ENCODE measurements around the gene CD300LB. TPM values are rescaled to one million over a fixed set of nuclear protein-coding genes. Genes with fewer than 3 reads are reported as not detected.

Gene CD300LB
- total and polyA plus RNA-seq, 7 donors: 0.33 to 1.1 (median 0.51) TPM; not detected in 1

DNA sequence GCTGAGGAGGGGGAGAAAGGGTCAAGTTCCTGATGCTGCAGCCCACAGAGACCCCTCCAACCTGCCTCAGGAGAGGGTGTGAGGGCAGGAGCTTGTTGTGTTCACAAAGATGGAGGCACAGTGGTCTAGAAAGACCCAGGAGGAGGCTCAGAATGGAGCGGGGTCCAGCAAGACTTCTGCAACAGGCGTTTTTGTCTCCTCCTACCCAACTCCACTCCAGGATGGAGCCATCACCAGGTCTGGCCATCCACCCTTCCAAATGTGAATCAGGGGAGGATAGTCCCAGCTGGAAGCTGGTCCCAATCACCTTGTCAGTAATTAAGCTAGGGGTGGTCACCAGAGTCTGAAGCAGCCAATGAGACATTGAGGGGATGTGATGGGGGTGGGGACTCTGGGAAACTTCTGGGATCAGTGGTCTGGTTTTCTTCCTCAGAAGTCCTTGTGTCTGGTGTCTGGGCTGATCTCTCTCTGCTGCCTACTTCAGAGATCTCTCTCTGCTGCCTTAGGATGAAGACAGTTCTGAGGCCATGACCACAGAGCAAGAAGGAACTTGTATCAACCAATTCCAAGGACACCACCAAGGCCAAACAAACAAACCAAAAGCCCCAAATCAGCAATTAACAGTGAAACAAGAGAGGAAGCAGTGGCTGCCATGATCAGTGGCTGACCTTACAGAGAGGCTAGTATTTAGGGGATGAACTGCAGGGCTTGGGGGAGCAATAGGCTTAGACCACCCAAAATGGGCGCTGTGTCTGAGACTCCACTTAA, 14.5 kb downstream of the CD300LB start:
- peaks cover 0 to 9% (median 0%) of the 10 kb centered on the region in 3 donors for H3K27me3 ChIP-seq
- H3K36me3 ChIP-seq: no peaks in the 10 kb centered on the region
- no peaks in the 10 kb centered on the region for H3K9me3 ChIP-seq
- 87 to 95% methylated on average over 3 of the region's 3 CpGs for WGBS, 2 donors
- H3K4me1 ChIP-seq: no peaks in the 10 kb centered on the region
- intact Hi-C loops (cut with DNase I): no loop called here
- H3K4me3 ChIP-seq: no peak overlapping the region
- H3K27ac ChIP-seq: no peak overlapping the region
- no peak for TF ChIP-seq POLR2AphosphoS5 (IDR thresholded peaks at IDR 0.05)
- TF ChIP-seq POLR2A (IDR thresholded peaks at IDR 0.05): no peak
- no peak for TF ChIP-seq CTCF (IDR thresholded peaks at IDR 0.05)
- no peak for TF ChIP-seq EP300 (IDR thresholded peaks at IDR 0.05)
- DNase-seq: no peak

- TF ChIP-seq EP300 (IDR thresholded peaks at IDR 0.05) (no peak), CTCF (IDR thresholded peaks at IDR 0.05) (no peak), POLR2AphosphoS5 (IDR thresholded peaks at IDR 0.05) (no peak), POLR2A (IDR thresholded peaks at IDR 0.05) (no peak)
- H3K27ac ChIP-seq: no peak overlapping the region
- WGBS, 2 donors: 64 to 79% methylated on average over 4 of the region's 4 CpGs
- intact Hi-C loops (cut with DNase I): no loop called here
- DNase-seq: no peak
- no peaks in the 10 kb centered on the region for H3K4me1 ChIP-seq
- H3K27me3 ChIP-seq: peaks cover 0 to 9% (median 0%) of the 10 kb centered on the region in 3 donors
- H3K36me3 ChIP-seq: no peaks in the 10 kb centered on the region
- H3K9me3 ChIP-seq: no peaks in the 10 kb centered on the region
- no peak overlapping the region for H3K4me3 ChIP-seq
Observed at GRCh38 chr17:74515941-74516340, 15.3 kb downstream of the CD300LB start.

- H3K4me1 ChIP-seq: no peaks in the 10 kb centered on the region
- DNase-seq: peak; percentile 34
- H3K36me3 ChIP-seq: no peaks in the 10 kb centered on the region
- peak in 1 of 4 donors; percentile 41 for TF ChIP-seq POLR2AphosphoS5 (IDR thresholded peaks at IDR 0.05)
- TF ChIP-seq EP300 (IDR thresholded peaks at IDR 0.05): no peak
- intact Hi-C loops (cut with DNase I): no loop called here
- no peak overlapping the region for H3K4me3 ChIP-seq
- H3K9me3 ChIP-seq: no peaks in the 10 kb centered on the region
- no peak overlapping the region for H3K27ac ChIP-seq
- 91 to 93% methylated on average over 10 of the region's 10 CpGs for WGBS, 2 donors
- H3K27me3 ChIP-seq: peaks cover 0 to 9% (median 0%) of the 10 kb centered on the region in 3 donors
Observed at GRCh38 chr17:74514632-74515334, 16.5 kb downstream of the CD300LB start.

DNA sequence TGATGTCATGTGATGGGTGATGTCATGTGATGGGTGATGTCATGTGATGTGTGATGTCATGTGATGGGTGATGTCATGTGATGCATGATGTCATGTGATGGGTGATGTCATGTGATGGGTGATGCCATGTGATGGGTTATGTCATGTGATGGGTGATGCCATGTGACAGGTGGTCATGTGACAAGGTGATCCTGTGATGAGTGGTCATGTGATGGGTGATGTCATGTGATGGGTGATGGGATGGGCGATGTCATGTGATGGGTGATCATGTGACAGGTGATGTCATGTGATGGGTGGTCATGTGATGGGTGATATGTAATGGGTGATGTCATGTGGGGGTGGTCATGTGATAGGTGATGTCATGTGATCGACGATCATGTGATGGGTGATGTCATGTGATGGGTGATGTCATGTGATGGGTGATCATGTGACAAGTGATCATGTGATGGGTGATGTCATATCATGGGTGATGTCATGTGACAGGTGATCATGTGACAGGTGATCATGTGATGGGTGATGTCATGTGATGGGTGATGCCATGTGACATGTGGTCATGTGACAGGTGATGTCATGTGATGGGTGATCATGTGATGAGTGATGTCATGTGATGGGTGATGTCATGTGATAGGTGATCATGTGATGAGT, 17.2 kb downstream of the CD300LB start:
- H3K4me3 ChIP-seq: no peak overlapping the region
- no peaks in the 10 kb centered on the region for H3K9me3 ChIP-seq
- DNase-seq: no peak
- H3K36me3 ChIP-seq: no peaks in the 10 kb centered on the region
- no peak overlapping the region for H3K27ac ChIP-seq
- TF ChIP-seq POLR2A (IDR thresholded peaks at IDR 0.05) (no peak), CTCF (IDR thresholded peaks at IDR 0.05) (no peak)
- WGBS, 2 donors: 10 to 81% methylated on average over 3 of the region's 3 CpGs
- intact Hi-C loops (cut with DNase I): no loop called here
- H3K4me1 ChIP-seq: no peaks in the 10 kb centered on the region
- H3K27me3 ChIP-seq: peaks cover 0 to 9% (median 0%) of the 10 kb centered on the region in 3 donors

DNA sequence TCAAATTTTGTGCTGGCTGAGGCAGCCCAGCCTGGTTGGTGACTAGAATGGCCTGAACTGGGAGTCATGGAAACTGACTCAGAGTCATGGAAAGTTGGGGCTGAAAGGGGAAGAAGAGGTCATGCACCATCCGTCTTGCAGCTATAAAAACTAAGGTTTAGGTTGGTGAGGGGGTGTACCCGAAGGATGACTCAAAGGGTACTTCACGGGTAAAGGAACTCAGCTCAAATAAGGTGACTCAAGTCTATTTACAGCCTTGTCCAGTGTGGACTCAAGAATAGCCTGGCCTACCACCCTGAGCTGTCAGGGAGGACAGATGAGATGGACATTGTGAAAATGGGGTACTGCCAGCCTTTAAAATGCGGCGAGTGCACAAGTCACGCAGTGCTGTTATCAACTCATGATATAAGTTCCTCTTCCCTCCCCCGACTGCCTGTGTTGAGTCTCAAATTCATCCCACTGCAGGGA, 18.6 kb downstream of the CD300LB start:
- no peaks in the 10 kb centered on the region for H3K36me3 ChIP-seq
- TF ChIP-seq EP300 (IDR thresholded peaks at IDR 0.05): no peak
- no peak for TF ChIP-seq CTCF (IDR thresholded peaks at IDR 0.05)
- no peak for TF ChIP-seq POLR2A (IDR thresholded peaks at IDR 0.05)
- no peak for TF ChIP-seq POLR2AphosphoS5 (IDR thresholded peaks at IDR 0.05)
- no peak overlapping the region for H3K4me3 ChIP-seq
- DNase-seq: no peak
- H3K27me3 ChIP-seq: peaks cover 0 to 9% (median 0%) of the 10 kb centered on the region in 3 donors
- H3K9me3 ChIP-seq: no peaks in the 10 kb centered on the region
- peak overlapping the region in 1 of 4 donors; percentile 13 for H3K27ac ChIP-seq
- WGBS, 2 donors: 65 to 81% methylated on average over 7 of the region's 7 CpGs
- intact Hi-C loops (cut with DNase I): no loop called here
- H3K4me1 ChIP-seq: no peaks in the 10 kb centered on the region

Data from sigmoid colon (tissue), 7 donors.